A549 (cell line): ENCODE data around the gene RECQL. TPM values are rescaled to one million over a fixed set of nuclear protein-coding genes. Genes with fewer than 3 reads are reported as not detected.

ENCODE experiments used
- ATAC-seq, 2 experiments: fragments of 200-7000 bp in 1 of 2; fragments of >200 bp in 1 of 2; cut with Nextera tagmentation in 1 of 2; cut with Tn5 transposase in 1 of 2; 3 replicates each; pipeline versions ENCODE4 v1.8.0 to v1.9.1; 2018 to 2020; ENCODE audit warnings: mild to moderate bottlenecking in 1 of 2, moderate library complexity in 1 of 2
- CTCF ChIA-PET: fragments of 300-600 bp; sonication (Branson Sonifier 250); formaldehyde crosslinking; extraction: SDS; loops from one replicate; lab custom pipeline; 2021; ENCODE audit warnings: antibody characterized with exemption, inconsistent platforms; lab: Yijun Ruan, JAX
- POLR2A ChIA-PET: fragments of 350-600 bp; formaldehyde crosslinking; extraction: SDS; loops from one replicate; lab custom pipeline; 2021; ENCODE audit warnings: antibody characterized with exemption, inconsistent platforms; lab: Yijun Ruan, JAX
- DNase-seq, 2 experiments: peaks; one replicate each; pipeline versions ENCODE4 v3.0.0 to v3.0.0-alpha.2; 2011 to 2016; ENCODE audit warnings: low read depth in 1 of 2, low spot score in 1 of 2
- FAIRE-seq: peaks from 2 replicates; lab custom pipeline; 2011; peaks lifted over from hg19 to GRCh38; lab: Jason Lieb, UNC
- H3K27ac ChIP-seq, 2 experiments: fragments of >200 bp; sonication (Bioruptor Twin); formaldehyde crosslinking; 3 replicates each; pipeline ENCODE4 v1.5.1; 2016 to 2017
- H3K4me1 ChIP-seq: fragments of >200 bp; sonication (Bioruptor Twin); formaldehyde crosslinking; 3 replicates; pipeline ENCODE4 v1.6.1; 2016
- H3K4me2 ChIP-seq: fragments of >200 bp; sonication (Bioruptor Twin); formaldehyde crosslinking; 3 replicates; pipeline ENCODE4 v1.6.1; 2016
- H3K4me3 ChIP-seq: fragments of >200 bp; sonication (Bioruptor Twin); formaldehyde crosslinking; 3 replicates; pipeline ENCODE4 v1.5.1; 2016
- H3K9me3 ChIP-seq: fragments of >200 bp; sonication (Bioruptor Twin); formaldehyde crosslinking; 3 replicates; pipeline ENCODE4 v1.6.1; 2016
- CBX8 ChIP-seq: fragments of 200-600 bp; sonication (generic); IDR thresholded peaks from 2 replicates; pipeline ENCODE4 v1.6.1; 2016
- CHD2 ChIP-seq: fragments of 150-350 bp; IDR thresholded peaks from 2 replicates; pipeline ENCODE4 v1.6.1; 2014; ENCODE audit warnings: low read length; ENCODE audit not compliant: partially characterized antibody
- CHD4 ChIP-seq: fragments of 200-600 bp; sonication (generic); IDR thresholded peaks from 2 replicates; pipeline ENCODE4 v1.6.1; 2016; ENCODE audit warnings: antibody characterized with exemption, mild to moderate bottlenecking, borderline replicate concordance
- EHF ChIP-seq: fragments of 250-450 bp; sonication (Bioruptor Pico); IDR thresholded peaks from 2 replicates; pipeline ENCODE4 v1.5.0; 2020; ENCODE audit warnings: mild to moderate bottlenecking
- EHMT2 ChIP-seq: fragments of 200-600 bp; sonication (generic); IDR thresholded peaks from 2 replicates; pipeline ENCODE4 v1.6.1; 2016; ENCODE audit warnings: antibody characterized with exemption, low read depth, mild to moderate bottlenecking, moderate library complexity
- ELK1 ChIP-seq: fragments of 150-350 bp; IDR thresholded peaks from 2 replicates; pipeline ENCODE4 v1.6.1; 2014; ENCODE audit warnings: low read depth, mild to moderate bottlenecking, low read length
- ESRRA ChIP-seq: fragments of 150-350 bp; IDR thresholded peaks from 2 replicates; pipeline ENCODE4 v1.6.1; 2014; ENCODE audit warnings: mild to moderate bottlenecking, low read length, borderline replicate concordance
- FOSL2 ChIP-seq, 2 experiments: fragments of 450-650 bp in 1 of 2; fragments of >200 bp in 1 of 2; sonication (Bioruptor Twin) in 1 of 2; formaldehyde crosslinking; IDR thresholded peaks; 2 replicates each; pipeline versions ENCODE4 v1.5.0 to v1.6.1; 2016 to 2020; ENCODE audit warnings: mild to moderate bottlenecking in 1 of 2, moderate library complexity in 1 of 2
- FOXS1 ChIP-seq: fragments of 250-450 bp; sonication (Bioruptor Pico); IDR thresholded peaks from 2 replicates; pipeline ENCODE4 v1.5.0; 2020; ENCODE audit warnings: mild to moderate bottlenecking, moderate library complexity
- HEYL ChIP-seq: fragments of 250-450 bp; sonication (Bioruptor Pico); IDR thresholded peaks from 2 replicates; pipeline ENCODE4 v1.8.0; 2021; ENCODE audit warnings: mild to moderate bottlenecking, moderate library complexity
- HMGXB4 ChIP-seq: fragments of 250-450 bp; sonication (Bioruptor Pico); IDR thresholded peaks from 2 replicates; pipeline ENCODE4 v1.5.0; 2021; ENCODE audit warnings: mild to moderate bottlenecking, moderate library complexity, borderline replicate concordance
- JUNB ChIP-seq: fragments of >200 bp; sonication (Bioruptor Twin); formaldehyde crosslinking; IDR thresholded peaks from 2 replicates; pipeline ENCODE4 v1.6.1; 2016
- MAFK ChIP-seq: fragments of 450-650 bp; IDR thresholded peaks from 2 replicates; pipeline ENCODE4 v1.6.1; 2014; ENCODE audit not compliant: partially characterized antibody
- PHF8 ChIP-seq: fragments of 200-600 bp; sonication (generic); IDR thresholded peaks from 2 replicates; pipeline ENCODE4 v1.6.1; 2016; ENCODE audit warnings: low read depth, mild to moderate bottlenecking, antibody characterized with exemption, moderate library complexity, borderline replicate concordance
- POLR2A ChIP-seq: IDR thresholded peaks from 2 replicates; pipeline ENCODE4 v1.6.1; 2012; ENCODE audit warnings: mild to moderate bottlenecking, low read length
- RARB ChIP-seq: fragments of 250-450 bp; sonication (Bioruptor Pico); IDR thresholded peaks from 2 replicates; pipeline ENCODE4 v1.8.0; 2021; ENCODE audit warnings: mild to moderate bottlenecking, moderate library complexity
- RCOR1 ChIP-seq: fragments of 150-350 bp; IDR thresholded peaks from 2 replicates; pipeline ENCODE4 v1.6.1; 2014; ENCODE audit warnings: antibody characterized with exemption, low read length, low read depth
- REST ChIP-seq: fragments of 200-600 bp; sonication (generic); IDR thresholded peaks from 2 replicates; pipeline ENCODE4 v1.6.1; 2016; ENCODE audit warnings: antibody characterized with exemption, mild to moderate bottlenecking, moderate library complexity
- RFX5 ChIP-seq: fragments of 450-650 bp; IDR thresholded peaks from 2 replicates; pipeline ENCODE4 v1.7.1; 2014; ENCODE audit warnings: antibody characterized with exemption, mild to moderate bottlenecking, moderate library complexity
- RNF2 ChIP-seq: fragments of 200-600 bp; sonication (generic); IDR thresholded peaks from 2 replicates; pipeline ENCODE4 v1.6.1; 2016; ENCODE audit warnings: low read depth, mild to moderate bottlenecking, antibody characterized with exemption, moderate library complexity, borderline replicate concordance
- SMC3 ChIP-seq: fragments of >200 bp; sonication (Bioruptor Twin); formaldehyde crosslinking; IDR thresholded peaks from 3 replicates; pipeline ENCODE4 v1.6.1; 2018; ENCODE audit warnings: inconsistent platforms
- SREBF2 ChIP-seq: fragments of 450-650 bp; IDR thresholded peaks from 2 replicates; pipeline ENCODE4 v1.6.1; 2014; ENCODE audit warnings: mild to moderate bottlenecking, moderate library complexity
- ZC3H11A ChIP-seq: fragments of 450-650 bp; IDR thresholded peaks from 2 replicates; pipeline ENCODE4 v1.6.1; 2014; ENCODE audit warnings: antibody characterized with exemption, mild to moderate bottlenecking
- ZFP36 ChIP-seq: fragments of 450-650 bp; IDR thresholded peaks from 2 replicates; pipeline ENCODE4 v1.6.1; 2014; ENCODE audit warnings: borderline replicate concordance; ENCODE audit not compliant: partially characterized antibody
- ZNF302 ChIP-seq: fragments of 250-450 bp; sonication (Bioruptor Pico); IDR thresholded peaks from 2 replicates; pipeline ENCODE4 v1.9.0; 2021; ENCODE audit warnings: inconsistent platforms, mild to moderate bottlenecking, moderate library complexity
- ZSCAN20 ChIP-seq: fragments of 250-450 bp; sonication (Bioruptor Pico); IDR thresholded peaks from 2 replicates; pipeline ENCODE4 v1.8.0; 2022; ENCODE audit warnings: mild to moderate bottlenecking, moderate library complexity
- WGBS: methylation state at CpG from one replicate; pipeline ENCODE4 v1.1.6; 2017; ENCODE audit errors: missing lambda C conversion rate; 5-methylcytosine and 5-hydroxymethylcytosine counted together
- polyA plus RNA-seq, 4 experiments: library from polyadenylated mRNA; depleted of rRNA in 3 of 4; stranded (reverse); fragments of >200 nt; fragmentation: RNase III in 1 of 4; extraction: RNeasy Plus Mini Kit Qiagen cat#74134 plus additional on column Dnase treatment in 1 of 4; gene quantifications; 2 replicates in 3 of 4; 3 replicates in 1 of 4; pipeline ENCODE4 v1.2.3, GENCODE V29; 2011 to 2017
- TF ChIP-seq, protein P1 (sequence below): IDR thresholded peaks from 2 replicates; pipeline ENCODE4 v1.6.1; 2012
- TF ChIP-seq, protein P2 (sequence below): fragments of >200 bp; sonication (Bioruptor Twin); formaldehyde crosslinking; IDR thresholded peaks from 3 replicates; pipeline ENCODE4 v1.6.1; 2016
- TF ChIP-seq, protein P3 (sequence below): IDR thresholded peaks from 2 replicates; pipeline ENCODE4 v1.6.1; 2012; ENCODE audit warnings: low read depth, borderline replicate concordance

The RECQL gene
- polyA plus RNA-seq, 2 of the 4 experiments (the other 2 are of a cell fraction): 77.0 to 84.2 TPM

GRCh38 chr12:21547437-21547836 lies 46.0 kb upstream of the RECQL start:
- no peak overlapping the region for H3K4me3 ChIP-seq
- H3K9me3 ChIP-seq: no peaks in the 10 kb centered on the region
- 57% methylated on average over 1 of the region's 1 CpG for WGBS
- H3K4me2 ChIP-seq: no peak overlapping the region
- FAIRE-seq (peak; percentile 46), ATAC-seq (no peak), DNase-seq (no peak)
- ChIA-PET CTCF (no interaction called here), POLR2A (no interaction called here)
- H3K4me1 ChIP-seq: peaks cover 7% of the 10 kb centered on the region; the same call in 2 of the 3 replicates
- no peak overlapping the region for H3K27ac ChIP-seq
- TF ChIP-seq POLR2A: no peak
- TF ChIP-seq FOSL2 (IDR thresholded peaks at IDR 0.05): no peak
- no peak for TF ChIP-seq FOSL2 (CRISPR knock-in tag; IDR thresholded peaks at IDR 0.05)
- TF ChIP-seq, protein P1, sequence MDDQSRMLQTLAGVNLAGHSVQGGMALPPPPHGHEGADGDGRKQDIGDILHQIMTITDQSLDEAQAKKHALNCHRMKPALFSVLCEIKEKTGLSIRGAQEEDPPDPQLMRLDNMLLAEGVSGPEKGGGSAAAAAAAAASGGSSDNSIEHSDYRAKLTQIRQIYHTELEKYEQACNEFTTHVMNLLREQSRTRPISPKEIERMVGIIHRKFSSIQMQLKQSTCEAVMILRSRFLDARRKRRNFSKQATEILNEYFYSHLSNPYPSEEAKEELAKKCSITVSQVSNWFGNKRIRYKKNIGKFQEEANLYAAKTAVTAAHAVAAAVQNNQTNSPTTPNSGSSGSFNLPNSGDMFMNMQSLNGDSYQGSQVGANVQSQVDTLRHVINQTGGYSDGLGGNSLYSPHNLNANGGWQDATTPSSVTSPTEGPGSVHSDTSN: no peak
- no peak for TF ChIP-seq ZFP36
- no peak for TF ChIP-seq SREBF2
- TF ChIP-seq HEYL (CRISPR knock-in tag): no peak
- TF ChIP-seq CHD2: no peak
- TF ChIP-seq RCOR1: no peak
- TF ChIP-seq ESRRA: no peak
- TF ChIP-seq EHMT2: no peak
- TF ChIP-seq RARB (CRISPR knock-in tag): no peak
- TF ChIP-seq SMC3: no peak
- TF ChIP-seq RFX5: no peak
- TF ChIP-seq JUNB: no peak
- no peak for TF ChIP-seq MAFK
- no peak for TF ChIP-seq FOXS1
- no peak for TF ChIP-seq EHF (CRISPR knock-in tag)
- TF ChIP-seq PHF8: no peak
- no peak for TF ChIP-seq CBX8

GRCh38 chr12:21546716-21547115 lies 45.3 kb upstream of the RECQL start:
- Histone ChIP-seq H3K4me3 (no peak overlapping the region), H3K9me3 (no peaks in the 10 kb centered on the region), H3K4me1 (peaks cover 7% of the 10 kb centered on the region; the same call in 2 of the 3 replicates), H3K4me2 (no peak overlapping the region), H3K27ac (no peak overlapping the region)
- 0% methylated on average over 1 of the region's 1 CpG for WGBS
- TF ChIP-seq REST (no peak), MAFK (no peak), RNF2 (no peak), HEYL (CRISPR knock-in tag) (no peak), CBX8 (no peak), RCOR1 (no peak), HMGXB4 (CRISPR knock-in tag) (no peak), CHD4 (no peak), JUNB (no peak), ESRRA (no peak), SREBF2 (no peak), ZC3H11A (no peak), ZNF302 (no peak), ZSCAN20 (CRISPR knock-in tag) (no peak), ELK1 (no peak)
- TF ChIP-seq, protein P2, sequence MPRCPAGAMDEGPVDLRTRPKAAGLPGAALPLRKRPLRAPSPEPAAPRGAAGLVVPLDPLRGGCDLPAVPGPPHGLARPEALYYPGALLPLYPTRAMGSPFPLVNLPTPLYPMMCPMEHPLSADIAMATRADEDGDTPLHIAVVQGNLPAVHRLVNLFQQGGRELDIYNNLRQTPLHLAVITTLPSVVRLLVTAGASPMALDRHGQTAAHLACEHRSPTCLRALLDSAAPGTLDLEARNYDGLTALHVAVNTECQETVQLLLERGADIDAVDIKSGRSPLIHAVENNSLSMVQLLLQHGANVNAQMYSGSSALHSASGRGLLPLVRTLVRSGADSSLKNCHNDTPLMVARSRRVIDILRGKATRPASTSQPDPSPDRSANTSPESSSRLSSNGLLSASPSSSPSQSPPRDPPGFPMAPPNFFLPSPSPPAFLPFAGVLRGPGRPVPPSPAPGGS: no peak
- TF ChIP-seq, protein P3, sequence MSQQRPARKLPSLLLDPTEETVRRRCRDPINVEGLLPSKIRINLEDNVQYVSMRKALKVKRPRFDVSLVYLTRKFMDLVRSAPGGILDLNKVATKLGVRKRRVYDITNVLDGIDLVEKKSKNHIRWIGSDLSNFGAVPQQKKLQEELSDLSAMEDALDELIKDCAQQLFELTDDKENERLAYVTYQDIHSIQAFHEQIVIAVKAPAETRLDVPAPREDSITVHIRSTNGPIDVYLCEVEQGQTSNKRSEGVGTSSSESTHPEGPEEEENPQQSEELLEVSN: no peak
- ChIA-PET CTCF (no interaction called here), POLR2A (no interaction called here)
- DNase-seq (no peak), FAIRE-seq (no peak), ATAC-seq (no peak)
